ENCODE results near the gene LTBP1. TPM values are rescaled to one million over a fixed set of nuclear protein-coding genes. Genes with fewer than 3 reads are reported as not detected.

Gene LTBP1
- polyA plus RNA-seq, 2 of the 4 experiments (the other 2 are of a cell fraction) = 23.8 to 30.4 TPM

GRCh38 chr2:33115728-33116127, 169.0 kb downstream of the LTBP1 start:
- POLR2A ChIA-PET = no interaction called here
- FAIRE-seq = no peak
- WGBS (ENCODE audit: missing lambda C conversion rate) = 87% methylated on average over 1 of the region's 1 CpG
- Histone ChIP-seq H3K4me3 (no peak overlapping the region), H3K9me3 (no peaks in the 10 kb centered on the region), H3K4me2 (no peak overlapping the region), H3K27ac (no peak overlapping the region), H3K4me1 (peaks cover 9% of the 10 kb centered on the region)
- no peak for ATAC-seq
- TF ChIP-seq MAFK (IDR thresholded peaks at IDR 0.05; ENCODE audit: partially characterized antibody) = peak; percentile 68
- no peak for TF ChIP-seq NPAS2 (CRISPR knock-in tag; IDR thresholded peaks at IDR 0.05; ENCODE audit: borderline replicate concordance)
- DNase-seq (ENCODE audit: low read depth in 1 of 2, low spot score in 1 of 2) = no peak
- CTCF ChIA-PET = interaction anchor here (0.8 kb wide), 1 partner anchor 155 kb away, joined by 3 read pairs; no protein-coding TSS in a partner anchor

- FAIRE-seq = no peak
Observed at GRCh38 chr2:33116799-33117198, 170.0 kb downstream of the LTBP1 start.

GRCh38 chr2:33118651-33119050, 171.9 kb downstream of the LTBP1 start:
- ChIA-PET CTCF (no interaction called here), POLR2A (interaction anchor here (0.5 to 0.7 kb wide), 2 partner anchors 10 to 413 kb away, joined by 3 to 5 read pairs; no protein-coding TSS in a partner anchor)
- H3K9me3 ChIP-seq = no peaks in the 10 kb centered on the region
- FAIRE-seq (no peak), ATAC-seq (no peak), DNase-seq (ENCODE audit: low read depth in 1 of 2, low spot score in 1 of 2) (no peak)
- H3K4me2 ChIP-seq = no peak overlapping the region
- H3K27ac ChIP-seq = no peak overlapping the region
- 91% methylated on average over 6 of the region's 6 CpGs for WGBS (ENCODE audit: missing lambda C conversion rate)
- no peak overlapping the region for H3K4me3 ChIP-seq
- no peaks in the 10 kb centered on the region for H3K4me1 ChIP-seq
- TF ChIP-seq RARB (CRISPR knock-in tag; IDR thresholded peaks at IDR 0.05) = no peak
- no peak for TF ChIP-seq NFE2L2 (conservative IDR thresholded peaks at IDR 0.05; ENCODE audit: low read length)
- no peak for TF ChIP-seq ATOH8 (CRISPR knock-in tag; IDR thresholded peaks at IDR 0.05; ENCODE audit: low read depth)
- no peak for TF ChIP-seq CBX2 (IDR thresholded peaks at IDR 0.05; ENCODE audit: borderline replicate concordance, low read depth)
- no peak for TF ChIP-seq USF2 (IDR thresholded peaks at IDR 0.05)
- no peak for TF ChIP-seq CEBPB (IDR thresholded peaks at IDR 0.05)
- no peak for TF ChIP-seq ESRRA (IDR thresholded peaks at IDR 0.05; ENCODE audit: borderline replicate concordance, low read length)
- TF ChIP-seq TP53 (CRISPR knock-in tag; IDR thresholded peaks at IDR 0.05) = no peak
- TF ChIP-seq BHLHE40 (IDR thresholded peaks at IDR 0.05; ENCODE audit: low read depth, low read length) = no peak
- TF ChIP-seq TFCP2L1 (CRISPR knock-in tag; IDR thresholded peaks at IDR 0.05) = no peak
- no peak for TF ChIP-seq HOXA7 (CRISPR knock-in tag; IDR thresholded peaks at IDR 0.05)
- TF ChIP-seq PHF8 (IDR thresholded peaks at IDR 0.05; ENCODE audit: borderline replicate concordance, low read depth) = no peak
- no peak for TF ChIP-seq MYC (IDR thresholded peaks at IDR 0.05; ENCODE audit: borderline replicate concordance, low read length)

More at GRCh38 chr2:33116799-33117198, 170.0 kb downstream of the LTBP1 start:
- H3K4me2 ChIP-seq = no peak overlapping the region
- CTCF ChIA-PET = interaction anchor here (1.0 kb wide), 1 partner anchor 82 kb away, joined by 4 read pairs; no protein-coding TSS in a partner anchor
- WGBS (ENCODE audit: missing lambda C conversion rate) = 84% methylated on average over 4 of the region's 4 CpGs
- POLR2A ChIA-PET = no interaction called here
- H3K4me1 ChIP-seq = no peaks in the 10 kb centered on the region
- TF ChIP-seq JUNB (IDR thresholded peaks at IDR 0.05) = no peak
- no peak for TF ChIP-seq REST (IDR thresholded peaks at IDR 0.05)
- TF ChIP-seq POLR2AphosphoS2 (conservative IDR thresholded peaks at IDR 0.05; ENCODE audit: low read length) = no peak
- TF ChIP-seq BCL3 (IDR thresholded peaks at IDR 0.05) = no peak
- TF ChIP-seq HOXB5 (CRISPR knock-in tag; IDR thresholded peaks at IDR 0.05) = no peak
- no peak for TF ChIP-seq TP53 (CRISPR knock-in tag; IDR thresholded peaks at IDR 0.05)
- no peak for TF ChIP-seq RARB (CRISPR knock-in tag; IDR thresholded peaks at IDR 0.05)
- no peak for TF ChIP-seq FOXS1 (CRISPR knock-in tag; IDR thresholded peaks at IDR 0.05)
- TF ChIP-seq ATOH8 (CRISPR knock-in tag; IDR thresholded peaks at IDR 0.05; ENCODE audit: low read depth) = no peak
- no peak overlapping the region for H3K27ac ChIP-seq
- no peak; a peak in 1 of 6 replicates for ATAC-seq
- no peaks in the 10 kb centered on the region for H3K9me3 ChIP-seq
- DNase-seq (ENCODE audit: low read depth in 1 of 2, low spot score in 1 of 2) = no peak
- H3K4me3 ChIP-seq = no peak overlapping the region
